SK-MEL-5 (cell line): ENCODE data around the gene F8. TPM values are rescaled to one million over a fixed set of nuclear protein-coding genes. Genes with fewer than 3 reads are reported as not detected.

Experiments
- DNase-seq: peaks from one replicate; pipeline ENCODE4 v3.0.0-alpha.2; 2016; ENCODE audit warnings: low read depth, low spot score
- in situ Hi-C: cut with HindIII; loops from 2 replicates; pipeline ENCODE4 v1.10.0; 2016; ENCODE audit warnings: low sequenced_read_pairs, high pct_unique_total_duplicates, low pct_unique_long_range_greater_than_20kb
- polyA plus RNA-seq, 2 experiments: library from polyadenylated mRNA; depleted of rRNA; stranded (reverse); fragments of >200 nt; gene quantifications; 2 replicates each; pipeline ENCODE4 v1.2.3, GENCODE V29; 2015
- total RNA-seq: library from RNA; depleted of rRNA; stranded (reverse); fragments of >200 nt; shearing (Covaris generic); gene quantifications from 2 replicates; pipeline ENCODE4 v1.2.3, GENCODE V29; 2014; rRNA removed

Gene F8
- total RNA-seq: 0.50 and 0.56 TPM in 2 replicates
- polyA plus RNA-seq (2015; cell fraction: cytosol; rRNA removed): 1.4 and 3.6 TPM in 2 replicates
- polyA plus RNA-seq (2015; cell fraction: nucleus; rRNA removed): 0.07 and 2.1 TPM in 2 replicates

- in situ Hi-C loops: no loop called here
Observed at GRCh38 chrX:155022585-155022984, at the start of gene F8. Gene F8 (minus strand): TSS chrX:155022723. CDS start chrX:155022552, 171 bp downstream.

DNA sequence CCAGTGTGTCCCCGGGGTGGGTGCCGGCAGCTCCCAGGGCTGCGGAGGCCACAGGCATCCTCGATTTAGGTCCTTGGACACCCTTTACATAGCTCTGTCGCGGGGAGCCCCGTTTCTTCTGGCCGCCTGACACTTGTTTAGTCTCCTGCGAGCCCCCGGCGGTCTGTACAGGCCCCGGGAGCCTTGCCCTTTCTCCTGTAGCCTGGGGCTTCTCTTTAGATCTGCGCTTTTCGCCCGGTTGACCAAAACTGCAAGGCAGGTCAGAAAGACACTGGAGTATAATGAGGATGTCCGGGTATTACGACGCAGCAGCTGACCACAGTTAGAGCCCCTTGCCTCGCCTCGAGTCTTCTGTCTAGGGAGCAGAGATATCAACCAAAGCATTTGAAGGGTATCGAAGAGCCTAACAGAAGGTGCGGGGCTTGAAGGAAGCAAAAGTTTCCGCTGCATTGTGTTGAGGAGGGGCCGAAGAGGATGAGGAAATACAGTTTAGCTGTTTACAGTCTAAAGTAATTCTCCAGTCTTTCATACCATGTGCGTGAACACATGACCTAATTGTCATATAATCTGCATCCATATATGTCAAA, 49.3 kb upstream of the F8 start:
- in situ Hi-C loops: no loop called here
- no peak for DNase-seq

More at GRCh38 chrX:155022585-155022984, at the start of gene F8:
- no peak for DNase-seq

DNA sequence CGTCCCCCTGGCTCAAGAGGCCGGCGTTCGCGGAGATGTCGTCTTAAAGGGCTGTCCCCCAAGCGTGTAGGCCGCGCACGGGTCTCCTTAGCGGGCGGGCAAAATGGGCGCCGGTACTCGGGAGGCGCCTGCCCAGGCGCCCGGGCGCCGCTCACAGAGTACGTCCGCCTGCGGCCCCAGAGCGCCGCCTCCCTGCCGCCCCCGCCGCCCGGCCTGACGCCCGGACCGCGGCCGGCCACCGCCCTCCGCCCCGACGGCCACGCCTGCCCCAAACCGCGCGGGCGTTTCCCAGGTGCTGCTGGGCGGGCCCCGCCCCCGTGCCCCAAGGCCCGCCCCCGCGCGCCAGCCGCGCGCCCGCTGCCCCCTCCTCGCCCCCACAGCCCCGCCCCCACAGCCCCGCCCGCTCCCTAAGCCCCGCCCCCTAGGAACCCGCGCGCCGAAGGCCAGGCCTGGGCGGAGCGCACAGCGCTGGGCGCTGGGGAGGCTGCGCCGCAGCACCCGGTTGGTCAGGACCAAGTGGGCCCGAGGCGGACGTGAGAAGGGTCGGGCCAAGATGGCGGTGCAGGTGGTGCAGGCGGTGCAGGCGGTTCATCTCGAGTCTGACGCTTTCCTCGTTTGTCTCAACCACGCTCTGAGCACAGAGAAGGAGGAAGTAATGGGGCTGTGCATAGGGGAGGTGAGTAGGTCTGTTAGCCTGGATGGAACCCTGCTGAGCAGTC, 48.6 kb upstream of the F8 start, which contains the start of the genes BRCC3, CMC4 and MTCP1:
TSS of gene BRCC3 (plus strand) at position 534 of the 719 bp plus-strand sequence. CDS start at position 554, 20 bp downstream.
TSS of gene CMC4 (minus strand) at position 162 of the 719 bp plus-strand sequence. CDS start 7,113 bp downstream, outside the sequence.
TSS of gene MTCP1 (minus strand) at position 162 of the 719 bp plus-strand sequence. CDS start 5,126 bp downstream, outside the sequence.
- in situ Hi-C loops: no loop called here
- DNase-seq: peak; percentile 80

DNA sequence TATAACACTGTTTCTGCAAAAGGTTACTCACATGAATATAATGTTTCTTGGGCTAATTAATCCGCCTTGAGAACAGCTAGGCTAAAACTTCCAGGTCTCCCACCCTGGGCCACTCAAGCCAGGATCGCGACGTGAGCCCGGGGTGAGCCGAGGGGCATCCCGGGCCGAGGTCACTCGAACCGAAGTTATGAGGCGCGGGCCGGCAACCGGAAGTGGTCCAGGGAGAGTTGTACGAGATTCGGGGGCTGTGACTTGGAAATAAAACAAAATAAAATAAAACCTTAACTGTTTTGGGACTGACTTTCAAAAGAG, 48.1 kb upstream of the F8 start:
- no peak for DNase-seq
- in situ Hi-C loops: no loop called here

DNA sequence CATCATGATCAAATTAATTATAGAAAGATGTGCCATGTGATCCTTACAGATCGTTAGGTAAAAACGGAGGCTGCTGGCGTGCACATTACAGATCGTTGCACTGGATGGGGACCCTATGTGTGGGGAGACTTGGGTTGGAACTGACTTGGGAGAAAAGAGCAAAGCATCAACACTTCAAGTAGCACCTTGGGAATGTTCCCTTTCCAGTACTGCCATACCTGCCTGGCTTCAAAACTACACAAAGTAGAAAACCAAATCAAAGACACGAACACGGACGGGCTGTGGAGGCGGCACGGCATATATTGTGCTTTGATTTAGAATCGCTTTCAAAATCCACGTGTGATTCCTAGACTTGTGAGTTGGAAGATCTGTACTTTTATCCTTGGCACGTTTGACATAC, 47.5 kb upstream of the F8 start:
- in situ Hi-C loops: no loop called here

GRCh38 chrX:155069414-155069813, 46.9 kb upstream of the F8 start:
- no peak for DNase-seq
- in situ Hi-C loops: no loop called here

More for the DNA sequence above, 47.5 kb upstream of the F8 start:
- DNase-seq: no peak

DNA sequence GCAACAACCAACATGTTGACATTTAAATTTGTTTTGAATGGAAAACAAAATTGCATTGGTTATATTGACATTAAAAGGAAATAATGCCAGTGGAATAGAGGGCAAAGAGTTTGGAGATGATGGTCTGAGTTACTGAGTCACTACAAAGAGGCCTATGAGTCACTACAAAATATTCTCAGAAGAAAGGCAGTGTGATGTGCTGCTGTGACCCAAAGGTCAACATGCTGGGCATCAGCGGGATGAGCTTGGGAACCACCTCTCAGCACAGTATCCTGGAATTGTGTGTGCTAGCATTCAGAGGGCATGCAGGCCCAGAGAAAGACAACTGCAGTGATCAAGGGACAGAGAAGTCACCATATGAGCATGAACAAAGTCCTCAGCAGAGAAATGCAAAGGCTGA, 45.6 kb upstream of the F8 start:
- peak; percentile 36 for DNase-seq
- in situ Hi-C loops: no loop called here

DNA sequence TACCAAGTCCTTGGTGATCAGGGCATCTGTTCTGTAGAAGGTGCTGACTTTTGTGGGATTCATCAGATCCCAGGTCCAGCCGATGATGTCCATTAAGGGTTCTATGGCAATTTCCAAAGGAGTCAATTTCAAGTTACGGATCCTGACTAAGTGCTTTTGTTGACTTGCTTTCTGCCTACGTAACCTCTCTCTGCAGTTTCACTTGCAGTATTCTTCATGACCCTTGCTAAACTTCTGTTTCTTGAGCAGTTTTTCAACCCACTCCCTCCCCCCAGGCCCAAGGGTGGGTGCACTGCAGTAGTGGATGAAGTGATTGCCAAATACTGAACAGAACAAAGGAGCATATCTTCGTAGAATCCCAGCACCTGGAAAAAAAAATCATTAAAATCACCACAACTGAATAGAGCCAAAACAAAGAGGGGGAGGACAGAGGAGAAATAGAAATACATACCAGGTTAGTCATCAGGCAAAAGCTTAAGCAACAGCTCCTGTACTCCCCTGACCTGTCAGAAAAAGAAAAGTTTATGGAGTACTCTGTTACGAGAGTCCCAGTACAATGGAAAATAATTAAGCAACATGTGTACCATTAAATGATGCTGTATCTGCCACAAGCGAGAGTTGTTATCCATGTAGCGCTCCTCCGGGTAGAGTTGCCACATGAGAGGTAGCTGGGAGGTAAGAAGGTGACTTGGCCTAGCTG, 42.7 kb upstream of the F8 start:
- in situ Hi-C loops: no loop called here
- no peak for DNase-seq

- in situ Hi-C loops: no loop called here
- no peak for DNase-seq
Observed at GRCh38 chrX:155061760-155062159, 39.2 kb upstream of the F8 start.

DNA sequence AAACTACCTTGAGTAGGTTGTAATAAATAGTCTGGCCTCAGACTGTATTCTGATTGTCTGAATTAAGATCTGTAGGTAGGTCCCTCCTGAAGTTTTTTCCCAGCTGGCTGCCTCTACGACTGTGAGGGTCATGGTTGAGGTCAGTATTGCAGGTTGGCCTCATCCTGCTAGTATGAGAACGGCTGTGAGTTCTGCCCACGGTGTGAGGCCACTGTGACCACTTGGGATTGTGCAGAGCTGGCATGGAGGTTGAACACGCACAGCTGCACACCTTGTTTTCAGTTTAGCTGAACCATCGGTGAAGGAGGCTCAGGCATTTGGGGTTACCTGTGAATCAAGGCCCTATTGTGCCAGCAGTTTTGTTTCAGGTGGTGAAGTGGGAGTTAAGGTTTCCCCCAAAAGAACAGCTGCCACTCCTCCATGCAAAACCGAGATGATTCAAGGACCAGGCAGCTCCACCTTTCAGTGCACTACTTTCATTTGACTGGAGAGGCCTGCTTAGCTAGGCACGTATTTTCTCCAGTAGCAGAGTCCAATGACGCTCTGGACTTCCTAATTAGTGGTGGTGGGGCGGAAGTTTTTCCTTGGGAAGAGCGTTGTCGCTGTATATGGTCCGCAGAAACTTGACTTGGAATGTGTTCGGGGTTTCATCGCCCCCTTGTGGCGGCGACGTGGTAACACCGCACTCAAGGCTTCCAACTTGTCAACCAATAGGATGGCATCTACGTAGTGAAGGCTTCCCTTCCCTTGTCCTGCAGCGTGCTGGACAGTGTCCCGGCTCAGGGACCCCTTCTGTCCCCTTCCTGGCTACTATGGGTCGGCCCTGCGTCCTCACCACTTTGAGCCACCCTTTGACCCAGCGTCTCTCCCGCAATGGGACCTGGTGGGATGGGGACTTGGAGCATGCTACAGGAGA, 34.6 kb upstream of the F8 start:
- in situ Hi-C loops: no loop called here

GRCh38 chrX:155056471-155056870, 33.9 kb upstream of the F8 start:
- in situ Hi-C loops: no loop called here
- no peak for DNase-seq

More for the DNA sequence above, 34.6 kb upstream of the F8 start:
- peak; percentile 77 for DNase-seq

DNA sequence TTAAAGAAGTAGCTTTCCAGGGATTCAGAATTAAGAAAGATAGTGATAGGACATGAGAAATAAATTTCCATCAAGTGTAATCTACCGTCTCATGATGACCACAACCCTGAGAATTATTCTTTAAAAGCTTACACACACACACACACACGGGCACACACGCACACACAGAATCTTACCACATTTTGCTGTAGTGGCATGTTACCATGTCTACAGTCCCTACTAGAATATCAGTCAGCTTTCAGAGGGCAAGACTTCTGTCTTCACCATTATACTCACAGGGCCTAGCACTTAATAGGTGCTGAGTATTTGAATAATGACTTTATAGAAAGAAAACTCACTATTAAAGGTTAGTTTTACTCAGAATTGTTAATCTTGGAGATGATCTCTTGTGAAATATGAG, 33.0 kb upstream of the F8 start:
- in situ Hi-C loops: no loop called here
- no peak for DNase-seq

DNA sequence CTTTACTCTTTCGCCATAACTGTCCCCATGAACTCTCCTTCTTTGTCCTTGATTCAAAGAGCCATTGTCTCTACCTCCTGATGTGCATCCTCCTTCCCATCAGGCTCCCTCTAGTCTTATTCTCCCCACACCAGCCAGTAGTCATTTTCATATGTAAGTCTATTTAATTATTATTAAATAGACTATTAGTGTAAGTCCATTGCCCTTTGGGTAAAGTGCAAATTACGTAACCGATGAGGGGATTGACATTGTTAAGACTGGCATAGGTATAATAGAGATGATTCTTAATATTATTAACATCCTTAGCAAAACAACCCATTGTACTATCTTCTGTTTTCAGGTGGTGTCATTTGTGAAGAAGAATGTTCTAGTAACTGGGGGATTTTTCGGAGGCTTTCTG, 31.7 kb upstream of the F8 start:
- in situ Hi-C loops: no loop called here
- DNase-seq: no peak

DNA sequence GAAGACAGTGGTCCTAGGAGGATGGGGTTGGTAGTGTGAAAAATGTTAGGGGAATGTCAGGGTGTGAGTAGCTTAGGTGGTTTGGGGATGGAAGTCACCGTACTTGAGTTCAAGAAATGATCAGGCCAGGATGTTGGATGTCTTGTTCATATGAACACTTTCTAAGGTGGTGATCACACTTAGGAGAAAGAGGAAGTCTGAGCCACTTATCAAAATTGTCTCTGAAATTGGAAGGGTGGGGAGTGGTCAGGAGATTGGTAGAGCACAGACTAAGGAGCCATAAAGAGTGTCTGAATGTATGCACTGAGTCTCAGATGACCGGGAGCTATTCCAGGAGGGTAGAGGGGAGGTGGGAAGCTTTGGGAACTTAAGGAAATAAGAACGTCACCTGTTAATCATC, 31.1 kb upstream of the F8 start:
- in situ Hi-C loops: no loop called here
- DNase-seq: no peak

DNA sequence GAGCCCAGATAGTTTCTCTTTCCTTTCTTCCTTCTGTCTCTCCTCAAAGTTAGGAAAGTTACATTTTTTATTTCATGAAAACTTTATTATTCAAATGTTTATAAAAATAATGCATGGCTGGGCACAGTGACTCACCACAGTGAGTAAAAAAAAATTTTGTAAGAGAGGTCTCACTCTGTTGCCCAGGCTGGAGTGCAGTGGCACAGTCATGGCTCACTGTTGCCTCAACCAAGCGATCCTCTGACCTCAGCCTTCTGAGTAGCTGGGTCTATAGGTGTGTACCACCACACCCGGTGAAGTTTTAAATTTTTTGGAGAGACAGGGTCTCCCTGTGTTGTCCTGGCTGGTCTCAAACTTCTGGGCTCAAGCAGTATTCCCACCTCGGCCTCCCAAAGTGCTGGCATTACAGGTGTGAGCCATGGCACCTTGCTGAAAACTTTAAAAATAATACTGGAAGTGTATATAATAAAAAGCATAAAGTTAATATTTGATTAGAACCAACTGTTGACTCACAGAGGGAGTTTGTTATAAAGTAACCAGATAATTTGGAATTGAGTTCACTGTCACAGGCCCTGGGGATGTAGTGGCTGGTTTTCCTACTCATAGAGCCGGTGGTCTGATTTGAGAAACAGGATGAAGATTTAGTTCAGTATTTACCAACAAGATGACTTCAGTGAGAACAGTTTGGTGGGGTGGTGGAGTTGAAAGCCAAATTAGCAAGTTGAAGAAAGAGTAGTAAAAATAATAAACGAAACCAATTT, 30.4 kb upstream of the F8 start:
- in situ Hi-C loops: no loop called here
- DNase-seq: no peak

DNA sequence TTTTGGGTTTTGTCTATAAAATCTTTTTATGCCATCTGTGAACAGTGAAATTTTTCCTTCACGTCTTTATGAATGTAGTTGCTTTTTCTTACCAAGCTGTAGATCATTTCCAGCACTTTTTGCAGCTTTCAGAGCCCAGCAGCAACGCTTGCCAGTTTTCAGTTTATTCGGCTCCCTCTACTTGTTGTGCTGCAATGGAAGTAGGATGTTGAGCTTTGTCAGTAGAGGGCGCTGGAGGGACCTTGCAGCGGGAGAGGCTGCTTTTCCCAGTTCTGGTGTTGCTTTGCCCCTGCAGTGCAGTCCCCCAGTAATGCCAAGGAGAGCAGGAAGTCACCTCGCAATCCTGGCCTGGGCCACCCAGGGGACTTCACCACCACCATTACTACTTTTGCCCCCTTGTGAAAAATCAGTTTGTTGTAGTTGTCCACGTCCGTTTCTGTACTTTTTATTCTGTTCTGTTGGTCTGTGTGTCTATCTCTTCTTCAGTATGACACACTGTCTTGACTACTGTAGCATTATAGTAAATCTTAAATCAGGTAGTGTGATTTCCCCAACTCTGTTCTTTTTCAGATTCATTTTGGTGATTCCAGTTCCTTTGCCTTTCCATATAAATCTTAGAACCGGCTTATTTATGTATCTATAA, 26.6 kb upstream of the F8 start:
- in situ Hi-C loops: no loop called here
- peak; percentile 79 for DNase-seq
